GM23338 (cell line): ENCODE measurements around the gene LNPEP. TPM values are rescaled to one million over a fixed set of nuclear protein-coding genes. Genes with fewer than 3 reads are reported as not detected.

Source experiments
- ATAC-seq: fragments of 200-7000 bp; cut with Tn5 transposase; 3 replicates; pipeline ENCODE4 v1.9.1; 2020
- DNase-seq: peaks from one replicate; pipeline ENCODE4 v3.0.0-alpha.2; 2015; ENCODE audit warnings: low spot score
- H2AFZ ChIP-seq: fragments of 200-600 bp; sonication (generic); 2 replicates; pipeline ENCODE4 v1.8.0; 2016; ENCODE audit warnings: antibody characterized with exemption, mild to moderate bottlenecking, moderate library complexity
- H3F3A ChIP-seq: fragments of 200-600 bp; sonication (generic); replicated peaks from 2 replicates; pipeline ENCODE4 v1.8.0; 2017; ENCODE audit warnings: antibody characterized with exemption, mixed run types, low read depth
- H3K27ac ChIP-seq: fragments of 200-600 bp; sonication (generic); 2 replicates; pipeline ENCODE4 v1.6.1; 2016; ENCODE audit warnings: low read depth
- H3K27me3 ChIP-seq: fragments of 200-600 bp; sonication (generic); 2 replicates; pipeline ENCODE4 v1.8.0; 2016; ENCODE audit warnings: mild to moderate bottlenecking, mixed run types, moderate library complexity; ENCODE audit not compliant: insufficient read depth
- H3K36me3 ChIP-seq: fragments of 200-600 bp; sonication (generic); 2 replicates; pipeline ENCODE4 v1.8.0; 2016; ENCODE audit warnings: mild to moderate bottlenecking; ENCODE audit not compliant: insufficient read depth
- H3K4me1 ChIP-seq: fragments of 200-600 bp; sonication (generic); 2 replicates; pipeline ENCODE4 v1.8.0; 2016; ENCODE audit warnings: mild to moderate bottlenecking, moderate library complexity; ENCODE audit not compliant: insufficient read depth
- H3K4me2 ChIP-seq: fragments of 200-600 bp; sonication (generic); 2 replicates; pipeline ENCODE4 v1.7.1; 2017; ENCODE audit warnings: mixed run types
- H3K4me3 ChIP-seq: fragments of 200-600 bp; sonication (generic); 2 replicates; pipeline ENCODE4 v1.6.1; 2016; ENCODE audit warnings: mixed run types
- H3K79me2 ChIP-seq: fragments of 200-600 bp; sonication (generic); replicated peaks from 2 replicates; pipeline ENCODE4 v1.8.0; 2017; ENCODE audit warnings: mild to moderate bottlenecking; ENCODE audit not compliant: insufficient read depth
- H3K9me2 ChIP-seq: fragments of 200-600 bp; sonication (generic); 2 replicates; pipeline ENCODE4 v1.8.0; 2017; ENCODE audit not compliant: insufficient read depth
- H4K20me1 ChIP-seq: fragments of 200-600 bp; sonication (generic); replicated peaks from 2 replicates; pipeline ENCODE4 v1.8.0; 2017; ENCODE audit warnings: mild to moderate bottlenecking; ENCODE audit not compliant: insufficient read depth
- H3K27ac Mint-ChIP-seq: 2 replicates; pipeline ENCODE4 v1.8.0; 2020; ENCODE audit warnings: inconsistent platforms, mild to moderate bottlenecking, moderate library complexity, mixed read lengths
- H3K27me3 Mint-ChIP-seq: 3 replicates; pipeline ENCODE4 v1.8.0; 2022; ENCODE audit warnings: low read depth, mild to moderate bottlenecking, moderate library complexity, mixed read lengths, inconsistent platforms; ENCODE audit not compliant: insufficient read depth, poor library complexity
- H3K36me3 Mint-ChIP-seq: 3 replicates; pipeline ENCODE4 v1.8.0; 2021; ENCODE audit warnings: low read depth, mild to moderate bottlenecking, inconsistent platforms, moderate library complexity, mixed read lengths
- H3K4me1 Mint-ChIP-seq: 3 replicates; pipeline ENCODE4 v1.8.0; 2020; ENCODE audit warnings: mild to moderate bottlenecking, inconsistent platforms, mixed read lengths
- H3K4me3 Mint-ChIP-seq: 3 replicates; pipeline ENCODE4 v1.8.0; 2021; ENCODE audit warnings: moderate library complexity, mild to moderate bottlenecking, inconsistent platforms, mixed read lengths
- H3K9me3 Mint-ChIP-seq: 3 replicates; pipeline ENCODE4 v1.8.0; 2020; ENCODE audit warnings: moderate library complexity, mild to moderate bottlenecking, inconsistent platforms, mixed read lengths
- CREB1 ChIP-seq: fragments of 250-450 bp; sonication (Bioruptor Pico); IDR thresholded peaks from 2 replicates; pipeline ENCODE4 v1.5.0; 2020; ENCODE audit warnings: low read depth, mild to moderate bottlenecking, moderate library complexity
- EZH2 ChIP-seq: fragments of 200-600 bp; sonication (generic); IDR thresholded peaks from one replicate; pipeline ENCODE4 v1.8.0; 2017; ENCODE audit warnings: antibody characterized with exemption, mild to moderate bottlenecking, low read depth; ENCODE audit not compliant: unreplicated experiment
- EZH2phosphoT487 ChIP-seq: fragments of 200-600 bp; sonication (generic); IDR thresholded peaks from one replicate; pipeline ENCODE4 v1.8.1; 2018; ENCODE audit warnings: antibody characterized with exemption; ENCODE audit not compliant: unreplicated experiment
- JUNB ChIP-seq: IDR thresholded peaks from one replicate; pipeline ENCODE4 v1.6.1; 2016; ENCODE audit warnings: antibody characterized with exemption; ENCODE audit not compliant: unreplicated experiment
- NANOG ChIP-seq: IDR thresholded peaks from 2 replicates; pipeline ENCODE4 v1.6.1; 2016; ENCODE audit warnings: antibody characterized with exemption, borderline replicate concordance
- POLR2AphosphoS5 ChIP-seq: IDR thresholded peaks from 2 replicates; pipeline ENCODE4 v1.6.1; 2016; ENCODE audit warnings: antibody characterized with exemption, low read depth
- ZNF114 ChIP-seq: fragments of 250-450 bp; sonication (Bioruptor Pico); IDR thresholded peaks from 2 replicates; pipeline ENCODE4 v1.5.0; 2020; ENCODE audit warnings: mild to moderate bottlenecking, moderate library complexity
- ZNF331 ChIP-seq: fragments of 250-450 bp; sonication (Bioruptor Pico); IDR thresholded peaks from 2 replicates; pipeline ENCODE4 v1.5.0; 2020; ENCODE audit warnings: low read depth, mild to moderate bottlenecking, moderate library complexity
- polyA plus RNA-seq: library from polyadenylated mRNA; unstranded; fragments of >200 nt; fragmentation: Nextera tagmentation; extraction: Ambion mirVana; gene quantifications from 2 replicates; pipeline ENCODE4 v1.2.1, GENCODE V29; 2016
- total RNA-seq: library from RNA; depleted of rRNA; stranded (reverse); fragments of >200 nt; shearing (Covaris generic); gene quantifications from 2 replicates; pipeline ENCODE4 v1.2.3, GENCODE V29; 2014
- TF ChIP-seq, protein P1 (sequence below): IDR thresholded peaks from one replicate; pipeline ENCODE4 v1.6.1; 2018; ENCODE audit warnings: antibody characterized with exemption; ENCODE audit not compliant: unreplicated experiment
- TF ChIP-seq, protein P2 (sequence below): IDR thresholded peaks from 2 replicates; pipeline ENCODE4 v1.6.1; 2016; ENCODE audit warnings: antibody characterized with exemption
- TF ChIP-seq, protein P3 (sequence below), 2 experiments: fragments of 200-600 bp in 1 of 2; sonication (generic) in 1 of 2; conservative IDR thresholded peaks; 2 replicates each; pipeline versions ENCODE4 v1.5.1 to v1.6.1; 2016 to 2017; ENCODE audit warnings: antibody characterized with exemption in 2 of 2, low read depth in 2 of 2, mild to moderate bottlenecking in 2 of 2, moderate library complexity in 1 of 2

Gene LNPEP
- total and polyA plus RNA-seq, 2 experiments from 2014 or later = 1.2 to 8.3 TPM

DNA sequence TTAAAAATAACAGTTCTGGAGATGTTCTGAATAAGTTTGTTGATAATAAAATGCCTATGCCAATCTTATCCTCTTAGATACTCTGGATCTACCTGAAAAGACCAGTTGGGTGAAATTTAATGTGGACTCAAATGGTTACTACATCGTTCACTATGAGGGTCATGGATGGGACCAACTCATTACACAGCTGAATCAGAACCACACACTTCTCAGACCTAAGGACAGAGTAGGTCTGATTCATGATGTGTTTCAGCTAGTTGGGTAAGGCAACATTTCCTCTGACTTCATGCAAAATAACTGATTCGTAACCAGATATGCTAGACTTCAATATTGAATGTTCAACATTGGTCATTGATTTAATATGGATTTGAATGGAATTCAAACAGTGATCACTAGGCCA is 32.6 kb upstream of the LNPEP start:
- Histone ChIP-seq H2AFZ (no peak overlapping the region), H3K4me1 (no peaks in the 10 kb centered on the region), H3K36me3 (no peaks in the 10 kb centered on the region), H3F3A (no peaks in the 10 kb centered on the region), H3K9me2 (no peaks in the 10 kb centered on the region), H4K20me1 (no peaks in the 10 kb centered on the region), H3K27ac (no peak overlapping the region), H3K4me3 (no peak overlapping the region), H3K79me2 (no peaks in the 10 kb centered on the region), H3K27me3 (no peaks in the 10 kb centered on the region), H3K4me2 (no peak overlapping the region)
- no peak for ATAC-seq
- H3K9me3 Mint-ChIP-seq = no peaks in the 10 kb centered on the region
- no peaks in the 10 kb centered on the region for H3K36me3 Mint-ChIP-seq
- DNase-seq = no peak
- H3K27ac Mint-ChIP-seq = no peak overlapping the region
- no peak for TF ChIP-seq NANOG
- TF ChIP-seq, protein P1, sequence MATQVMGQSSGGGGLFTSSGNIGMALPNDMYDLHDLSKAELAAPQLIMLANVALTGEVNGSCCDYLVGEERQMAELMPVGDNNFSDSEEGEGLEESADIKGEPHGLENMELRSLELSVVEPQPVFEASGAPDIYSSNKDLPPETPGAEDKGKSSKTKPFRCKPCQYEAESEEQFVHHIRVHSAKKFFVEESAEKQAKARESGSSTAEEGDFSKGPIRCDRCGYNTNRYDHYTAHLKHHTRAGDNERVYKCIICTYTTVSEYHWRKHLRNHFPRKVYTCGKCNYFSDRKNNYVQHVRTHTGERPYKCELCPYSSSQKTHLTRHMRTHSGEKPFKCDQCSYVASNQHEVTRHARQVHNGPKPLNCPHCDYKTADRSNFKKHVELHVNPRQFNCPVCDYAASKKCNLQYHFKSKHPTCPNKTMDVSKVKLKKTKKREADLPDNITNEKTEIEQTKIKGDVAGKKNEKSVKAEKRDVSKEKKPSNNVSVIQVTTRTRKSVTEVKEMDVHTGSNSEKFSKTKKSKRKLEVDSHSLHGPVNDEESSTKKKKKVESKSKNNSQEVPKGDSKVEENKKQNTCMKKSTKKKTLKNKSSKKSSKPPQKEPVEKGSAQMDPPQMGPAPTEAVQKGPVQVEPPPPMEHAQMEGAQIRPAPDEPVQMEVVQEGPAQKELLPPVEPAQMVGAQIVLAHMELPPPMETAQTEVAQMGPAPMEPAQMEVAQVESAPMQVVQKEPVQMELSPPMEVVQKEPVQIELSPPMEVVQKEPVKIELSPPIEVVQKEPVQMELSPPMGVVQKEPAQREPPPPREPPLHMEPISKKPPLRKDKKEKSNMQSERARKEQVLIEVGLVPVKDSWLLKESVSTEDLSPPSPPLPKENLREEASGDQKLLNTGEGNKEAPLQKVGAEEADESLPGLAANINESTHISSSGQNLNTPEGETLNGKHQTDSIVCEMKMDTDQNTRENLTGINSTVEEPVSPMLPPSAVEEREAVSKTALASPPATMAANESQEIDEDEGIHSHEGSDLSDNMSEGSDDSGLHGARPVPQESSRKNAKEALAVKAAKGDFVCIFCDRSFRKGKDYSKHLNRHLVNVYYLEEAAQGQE = no peak
- TF ChIP-seq ZNF331 (CRISPR knock-in tag) = no peak
- H3K4me3 Mint-ChIP-seq = no peak overlapping the region
- H3K4me1 Mint-ChIP-seq = no peaks in the 10 kb centered on the region
- no peaks in the 10 kb centered on the region for H3K27me3 Mint-ChIP-seq

DNA sequence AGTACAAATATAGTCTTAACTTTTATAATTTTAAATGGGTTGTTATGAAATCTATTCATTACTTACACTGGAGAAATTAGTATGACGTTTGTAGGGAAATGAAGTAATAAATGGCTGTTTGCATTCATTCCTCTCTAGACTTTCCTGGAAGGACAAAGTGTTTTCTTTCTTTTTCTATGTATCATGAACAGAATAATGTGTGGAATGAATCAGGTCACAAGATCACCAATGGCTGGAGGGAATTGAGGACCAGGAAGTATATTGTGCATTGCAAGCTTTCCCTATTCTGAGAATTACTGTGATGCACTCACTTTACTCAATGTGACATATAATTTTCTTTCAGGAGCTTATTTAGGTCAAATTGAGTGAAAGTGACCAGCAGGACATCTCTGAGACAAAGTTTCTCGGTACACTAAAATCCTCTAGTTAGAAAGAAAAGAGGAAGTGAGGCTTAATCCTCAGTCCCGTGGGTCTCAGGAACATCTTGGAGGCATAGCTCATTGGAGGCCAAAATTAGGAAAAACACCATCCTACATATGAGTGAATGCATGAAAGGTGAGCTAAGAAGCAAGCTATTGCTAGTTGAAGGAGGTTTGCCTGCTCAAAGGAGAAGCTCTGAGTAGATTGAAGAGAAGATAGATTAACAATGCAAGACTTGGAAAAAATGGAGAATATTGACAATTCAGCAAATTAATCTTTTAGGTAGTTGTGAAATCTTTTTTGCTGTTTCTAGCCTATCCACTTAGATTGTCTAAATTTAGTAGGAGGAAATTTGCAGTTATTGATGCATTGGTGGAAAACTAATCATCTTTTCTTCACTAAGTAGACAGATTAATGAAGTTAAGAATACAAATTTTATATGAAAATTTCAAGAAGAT is 31.6 kb upstream of the LNPEP start:
- Histone ChIP-seq H3K4me1 (no peaks in the 10 kb centered on the region), H3F3A (no peaks in the 10 kb centered on the region), H3K4me2 (no peak overlapping the region), H4K20me1 (no peaks in the 10 kb centered on the region), H3K27me3 (no peaks in the 10 kb centered on the region), H3K27ac (no peak overlapping the region), H2AFZ (no peak overlapping the region), H3K36me3 (no peaks in the 10 kb centered on the region), H3K9me2 (no peaks in the 10 kb centered on the region), H3K79me2 (no peaks in the 10 kb centered on the region), H3K4me3 (no peak overlapping the region)
- H3K4me1 Mint-ChIP-seq = no peaks in the 10 kb centered on the region
- no peak for ATAC-seq
- no peak for DNase-seq
- H3K36me3 Mint-ChIP-seq = no peaks in the 10 kb centered on the region
- H3K27me3 Mint-ChIP-seq = no peaks in the 10 kb centered on the region
- H3K27ac Mint-ChIP-seq = no peak overlapping the region
- H3K4me3 Mint-ChIP-seq = no peak overlapping the region
- H3K9me3 Mint-ChIP-seq = no peaks in the 10 kb centered on the region
- TF ChIP-seq EZH2phosphoT487 (no peak), JUNB (no peak), ZNF331 (CRISPR knock-in tag) (no peak), CREB1 (no peak), POLR2AphosphoS5 (no peak), ZNF114 (CRISPR knock-in tag) (no peak), EZH2 (no peak)
- TF ChIP-seq, protein P2, sequence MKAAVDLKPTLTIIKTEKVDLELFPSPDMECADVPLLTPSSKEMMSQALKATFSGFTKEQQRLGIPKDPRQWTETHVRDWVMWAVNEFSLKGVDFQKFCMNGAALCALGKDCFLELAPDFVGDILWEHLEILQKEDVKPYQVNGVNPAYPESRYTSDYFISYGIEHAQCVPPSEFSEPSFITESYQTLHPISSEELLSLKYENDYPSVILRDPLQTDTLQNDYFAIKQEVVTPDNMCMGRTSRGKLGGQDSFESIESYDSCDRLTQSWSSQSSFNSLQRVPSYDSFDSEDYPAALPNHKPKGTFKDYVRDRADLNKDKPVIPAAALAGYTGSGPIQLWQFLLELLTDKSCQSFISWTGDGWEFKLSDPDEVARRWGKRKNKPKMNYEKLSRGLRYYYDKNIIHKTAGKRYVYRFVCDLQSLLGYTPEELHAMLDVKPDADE = no peak
- TF ChIP-seq, protein P1 = no peak
- TF ChIP-seq, protein P3, sequence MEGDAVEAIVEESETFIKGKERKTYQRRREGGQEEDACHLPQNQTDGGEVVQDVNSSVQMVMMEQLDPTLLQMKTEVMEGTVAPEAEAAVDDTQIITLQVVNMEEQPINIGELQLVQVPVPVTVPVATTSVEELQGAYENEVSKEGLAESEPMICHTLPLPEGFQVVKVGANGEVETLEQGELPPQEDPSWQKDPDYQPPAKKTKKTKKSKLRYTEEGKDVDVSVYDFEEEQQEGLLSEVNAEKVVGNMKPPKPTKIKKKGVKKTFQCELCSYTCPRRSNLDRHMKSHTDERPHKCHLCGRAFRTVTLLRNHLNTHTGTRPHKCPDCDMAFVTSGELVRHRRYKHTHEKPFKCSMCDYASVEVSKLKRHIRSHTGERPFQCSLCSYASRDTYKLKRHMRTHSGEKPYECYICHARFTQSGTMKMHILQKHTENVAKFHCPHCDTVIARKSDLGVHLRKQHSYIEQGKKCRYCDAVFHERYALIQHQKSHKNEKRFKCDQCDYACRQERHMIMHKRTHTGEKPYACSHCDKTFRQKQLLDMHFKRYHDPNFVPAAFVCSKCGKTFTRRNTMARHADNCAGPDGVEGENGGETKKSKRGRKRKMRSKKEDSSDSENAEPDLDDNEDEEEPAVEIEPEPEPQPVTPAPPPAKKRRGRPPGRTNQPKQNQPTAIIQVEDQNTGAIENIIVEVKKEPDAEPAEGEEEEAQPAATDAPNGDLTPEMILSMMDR (conservative IDR thresholded peaks at IDR 0.05; ENCODE audit: low read depth in 2 of 2) = no peak
